ENCODE results near the gene RYR3. TPM values are rescaled to one million over a fixed set of nuclear protein-coding genes. Genes with fewer than 3 reads are reported as not detected.

The RYR3 gene
- polyA plus RNA-seq, 2 donors = 1.0 to 1.8 TPM

GRCh38 chr15:33852094-33852493, 541.3 kb downstream of the RYR3 start:
- 74 to 77% methylated on average over 1 of the region's 1 CpG for WGBS, 2 donors
- Histone ChIP-seq H3K36me3 (ENCODE audit: control insufficient read depth in 2 of 2, insufficient read depth in 2 of 2, low read length in 1 of 2) (no peaks in the 10 kb centered on the region), H3K27ac (ENCODE audit: low read depth in 2 of 2, low read length in 1 of 2) (no peak overlapping the region), H3K9me3 (ENCODE audit: control insufficient read depth in 2 of 2, insufficient read depth in 1 of 2, low read depth in 1 of 2, low read length in 1 of 2) (no peaks in the 10 kb centered on the region), H3K4me1 (ENCODE audit: control insufficient read depth in 2 of 2, insufficient read depth in 2 of 2, low read length in 1 of 2) (no peaks in the 10 kb centered on the region), H3K4me3 (ENCODE audit: low read depth in 1 of 2, low read length in 2 of 2) (no peak overlapping the region), H3K27me3 (ENCODE audit: control insufficient read depth in 1 of 2, insufficient read depth in 2 of 2, low read length in 2 of 2) (peaks cover 0 to 4% of the 10 kb centered on the region in 2 donors)

- 52 to 57% methylated on average over 2 of the region's 2 CpGs for WGBS, 2 donors
- Histone ChIP-seq H3K36me3 (ENCODE audit: control insufficient read depth in 2 of 2, insufficient read depth in 2 of 2, low read length in 1 of 2) (no peaks in the 10 kb centered on the region), H3K27me3 (ENCODE audit: control insufficient read depth in 1 of 2, insufficient read depth in 2 of 2, low read length in 2 of 2) (peaks cover 0 to 4% of the 10 kb centered on the region in 2 donors), H3K4me1 (ENCODE audit: control insufficient read depth in 2 of 2, insufficient read depth in 2 of 2, low read length in 1 of 2) (no peaks in the 10 kb centered on the region), H3K27ac (ENCODE audit: low read depth in 2 of 2, low read length in 1 of 2) (no peak overlapping the region), H3K4me3 (ENCODE audit: low read depth in 1 of 2, low read length in 2 of 2) (no peak overlapping the region), H3K9me3 (ENCODE audit: control insufficient read depth in 2 of 2, insufficient read depth in 1 of 2, low read depth in 1 of 2, low read length in 1 of 2) (no peaks in the 10 kb centered on the region)
Measured at GRCh38 chr15:33852570-33852969, 541.8 kb downstream of the RYR3 start.

GRCh38 chr15:33857726-33858125, 547.0 kb downstream of the RYR3 start:
- 97 to 98% methylated on average over 13 of the region's 13 CpGs for WGBS, 2 donors
- Histone ChIP-seq H3K36me3 (ENCODE audit: control insufficient read depth in 2 of 2, insufficient read depth in 2 of 2, low read length in 1 of 2) (no peaks in the 10 kb centered on the region), H3K27me3 (ENCODE audit: control insufficient read depth in 1 of 2, insufficient read depth in 2 of 2, low read length in 2 of 2) (no peaks in the 10 kb centered on the region), H3K9me3 (ENCODE audit: control insufficient read depth in 2 of 2, insufficient read depth in 1 of 2, low read depth in 1 of 2, low read length in 1 of 2) (no peaks in the 10 kb centered on the region), H3K4me1 (ENCODE audit: control insufficient read depth in 2 of 2, insufficient read depth in 2 of 2, low read length in 1 of 2) (no peaks in the 10 kb centered on the region), H3K4me3 (ENCODE audit: low read depth in 1 of 2, low read length in 2 of 2) (no peak overlapping the region), H3K27ac (ENCODE audit: low read depth in 2 of 2, low read length in 1 of 2) (no peak overlapping the region)

GRCh38 chr15:33858836-33859235, 548.1 kb downstream of the RYR3 start:
- Histone ChIP-seq H3K36me3 (ENCODE audit: control insufficient read depth in 2 of 2, insufficient read depth in 2 of 2, low read length in 1 of 2) (no peaks in the 10 kb centered on the region), H3K27ac (ENCODE audit: low read depth in 2 of 2, low read length in 1 of 2) (no peak overlapping the region), H3K4me3 (ENCODE audit: low read depth in 1 of 2, low read length in 2 of 2) (no peak overlapping the region), H3K4me1 (ENCODE audit: control insufficient read depth in 2 of 2, insufficient read depth in 2 of 2, low read length in 1 of 2) (no peaks in the 10 kb centered on the region), H3K9me3 (ENCODE audit: control insufficient read depth in 2 of 2, insufficient read depth in 1 of 2, low read depth in 1 of 2, low read length in 1 of 2) (no peaks in the 10 kb centered on the region), H3K27me3 (ENCODE audit: control insufficient read depth in 1 of 2, insufficient read depth in 2 of 2, low read length in 2 of 2) (no peaks in the 10 kb centered on the region)
- WGBS, 2 donors = 87 to 93% methylated on average over 6 of the region's 6 CpGs

- 68 to 82% methylated on average over 1 of the region's 1 CpG for WGBS, 2 donors
- no peak overlapping the region for H3K4me3 ChIP-seq (ENCODE audit: low read depth in 1 of 2, low read length in 2 of 2)
- no peaks in the 10 kb centered on the region for H3K36me3 ChIP-seq (ENCODE audit: control insufficient read depth in 2 of 2, insufficient read depth in 2 of 2, low read length in 1 of 2)
- H3K27ac ChIP-seq (ENCODE audit: low read depth in 2 of 2, low read length in 1 of 2) = no peak overlapping the region
- H3K9me3 ChIP-seq (ENCODE audit: control insufficient read depth in 2 of 2, insufficient read depth in 1 of 2, low read depth in 1 of 2, low read length in 1 of 2) = no peaks in the 10 kb centered on the region
- H3K27me3 ChIP-seq (ENCODE audit: control insufficient read depth in 1 of 2, insufficient read depth in 2 of 2, low read length in 2 of 2) = no peaks in the 10 kb centered on the region
- H3K4me1 ChIP-seq (ENCODE audit: control insufficient read depth in 2 of 2, insufficient read depth in 2 of 2, low read length in 1 of 2) = no peaks in the 10 kb centered on the region
Measured at GRCh38 chr15:33859992-33860545, 549.3 kb downstream of the RYR3 start.

- Histone ChIP-seq H3K36me3 (ENCODE audit: control insufficient read depth in 2 of 2, insufficient read depth in 2 of 2, low read length in 1 of 2) (no peaks in the 10 kb centered on the region), H3K4me3 (ENCODE audit: low read depth in 1 of 2, low read length in 2 of 2) (no peak overlapping the region), H3K27me3 (ENCODE audit: control insufficient read depth in 1 of 2, insufficient read depth in 2 of 2, low read length in 2 of 2) (no peaks in the 10 kb centered on the region), H3K9me3 (ENCODE audit: control insufficient read depth in 2 of 2, insufficient read depth in 1 of 2, low read depth in 1 of 2, low read length in 1 of 2) (no peaks in the 10 kb centered on the region), H3K27ac (ENCODE audit: low read depth in 2 of 2, low read length in 1 of 2) (no peak overlapping the region), H3K4me1 (ENCODE audit: control insufficient read depth in 2 of 2, insufficient read depth in 2 of 2, low read length in 1 of 2) (no peaks in the 10 kb centered on the region)
- 87 to 92% methylated on average over 3 of the region's 3 CpGs for WGBS, 2 donors
Measured at GRCh38 chr15:33860754-33861153, 550.0 kb downstream of the RYR3 start.

- 78 to 85% methylated on average over 5 of the region's 5 CpGs for WGBS, 2 donors
- H3K36me3 ChIP-seq (ENCODE audit: control insufficient read depth in 2 of 2, insufficient read depth in 2 of 2, low read length in 1 of 2) = no peaks in the 10 kb centered on the region
- H3K27me3 ChIP-seq (ENCODE audit: control insufficient read depth in 1 of 2, insufficient read depth in 2 of 2, low read length in 2 of 2) = no peaks in the 10 kb centered on the region
- no peak overlapping the region for H3K27ac ChIP-seq (ENCODE audit: low read depth in 2 of 2, low read length in 1 of 2)
- no peak overlapping the region for H3K4me3 ChIP-seq (ENCODE audit: low read depth in 1 of 2, low read length in 2 of 2)
- H3K4me1 ChIP-seq (ENCODE audit: control insufficient read depth in 2 of 2, insufficient read depth in 2 of 2, low read length in 1 of 2) = no peaks in the 10 kb centered on the region
- H3K9me3 ChIP-seq (ENCODE audit: control insufficient read depth in 2 of 2, insufficient read depth in 1 of 2, low read depth in 1 of 2, low read length in 1 of 2) = no peaks in the 10 kb centered on the region
Measured at GRCh38 chr15:33864360-33865075, 553.8 kb downstream of the RYR3 start.

GRCh38 chr15:33865416-33865815, 554.6 kb downstream of the RYR3 start:
- Histone ChIP-seq H3K27me3 (ENCODE audit: control insufficient read depth in 1 of 2, insufficient read depth in 2 of 2, low read length in 2 of 2) (no peaks in the 10 kb centered on the region), H3K36me3 (ENCODE audit: control insufficient read depth in 2 of 2, insufficient read depth in 2 of 2, low read length in 1 of 2) (no peaks in the 10 kb centered on the region), H3K4me1 (ENCODE audit: control insufficient read depth in 2 of 2, insufficient read depth in 2 of 2, low read length in 1 of 2) (no peaks in the 10 kb centered on the region), H3K27ac (ENCODE audit: low read depth in 2 of 2, low read length in 1 of 2) (no peak overlapping the region), H3K9me3 (ENCODE audit: control insufficient read depth in 2 of 2, insufficient read depth in 1 of 2, low read depth in 1 of 2, low read length in 1 of 2) (no peaks in the 10 kb centered on the region), H3K4me3 (ENCODE audit: low read depth in 1 of 2, low read length in 2 of 2) (no peak overlapping the region)
- WGBS, 2 donors = 88 to 94% methylated on average over 6 of the region's 6 CpGs

- Histone ChIP-seq H3K9me3 (ENCODE audit: control insufficient read depth in 2 of 2, insufficient read depth in 1 of 2, low read depth in 1 of 2, low read length in 1 of 2) (no peaks in the 10 kb centered on the region), H3K4me3 (ENCODE audit: low read depth in 1 of 2, low read length in 2 of 2) (no peak overlapping the region), H3K27me3 (ENCODE audit: control insufficient read depth in 1 of 2, insufficient read depth in 2 of 2, low read length in 2 of 2) (no peaks in the 10 kb centered on the region), H3K27ac (ENCODE audit: low read depth in 2 of 2, low read length in 1 of 2) (no peak overlapping the region), H3K36me3 (ENCODE audit: control insufficient read depth in 2 of 2, insufficient read depth in 2 of 2, low read length in 1 of 2) (no peaks in the 10 kb centered on the region), H3K4me1 (ENCODE audit: control insufficient read depth in 2 of 2, insufficient read depth in 2 of 2, low read length in 1 of 2) (no peaks in the 10 kb centered on the region)
- WGBS, 2 donors = 60 to 70% methylated on average over 3 of the region's 3 CpGs
Measured at GRCh38 chr15:33866101-33866737, 555.5 kb downstream of the RYR3 start.

GRCh38 chr15:33871980-33872379, 561.2 kb downstream of the RYR3 start:
- no peaks in the 10 kb centered on the region for H3K36me3 ChIP-seq (ENCODE audit: control insufficient read depth in 2 of 2, insufficient read depth in 2 of 2, low read length in 1 of 2)
- 91 to 96% methylated on average over 2 of the region's 2 CpGs for WGBS, 2 donors
- H3K4me3 ChIP-seq (ENCODE audit: low read depth in 1 of 2, low read length in 2 of 2) = no peak overlapping the region
- H3K9me3 ChIP-seq (ENCODE audit: control insufficient read depth in 2 of 2, insufficient read depth in 1 of 2, low read depth in 1 of 2, low read length in 1 of 2) = no peaks in the 10 kb centered on the region
- H3K27me3 ChIP-seq (ENCODE audit: control insufficient read depth in 1 of 2, insufficient read depth in 2 of 2, low read length in 2 of 2) = no peaks in the 10 kb centered on the region
- H3K4me1 ChIP-seq (ENCODE audit: control insufficient read depth in 2 of 2, insufficient read depth in 2 of 2, low read length in 1 of 2) = no peaks in the 10 kb centered on the region
- no peak overlapping the region for H3K27ac ChIP-seq (ENCODE audit: low read depth in 2 of 2, low read length in 1 of 2)
